Neural crest cell (in vitro differentiated cells): ENCODE measurements around the gene EPHA5. TPM values are rescaled to one million over a fixed set of nuclear protein-coding genes. Genes with fewer than 3 reads are reported as not detected.

Experiments used
- DNase-seq: peaks from one replicate; pipeline ENCODE4 v3.0.0; 2021; ENCODE audit warnings: low read depth, mixed read lengths, low spot score
- H3K27ac Mint-ChIP-seq: one replicate; pipeline ENCODE4 v1.8.0; 2021; ENCODE audit warnings: mild to moderate bottlenecking, mixed read lengths; ENCODE audit not compliant: unreplicated experiment
- H3K27me3 Mint-ChIP-seq: 2 replicates; pipeline ENCODE4 v1.8.0; 2021; ENCODE audit warnings: low read depth, mild to moderate bottlenecking, mixed read lengths
- H3K36me3 Mint-ChIP-seq: 2 replicates; pipeline ENCODE4 v1.8.0; 2021; ENCODE audit warnings: low read depth, mild to moderate bottlenecking, mixed read lengths
- H3K4me1 Mint-ChIP-seq: 2 replicates; pipeline ENCODE4 v1.8.0; 2021; ENCODE audit warnings: mixed read lengths
- H3K4me3 Mint-ChIP-seq: one replicate; pipeline ENCODE4 v1.8.0; 2021; ENCODE audit warnings: mild to moderate bottlenecking, mixed read lengths
- H3K9me3 Mint-ChIP-seq: 2 replicates; pipeline ENCODE4 v1.8.0; 2021; ENCODE audit warnings: mixed read lengths
- total RNA-seq: library from RNA; stranded (reverse); gene quantifications from 2 replicates; pipeline ENCODE4 v1.2.1, GENCODE V29; 2021
- TF ChIP-seq, protein P1 (sequence below): fragments of 200-600 bp; sonication (generic); conservative IDR thresholded peaks from 2 replicates; pipeline ENCODE4 v1.5.0; 2021; ENCODE audit warnings: antibody characterized with exemption, mild to moderate bottlenecking

EPHA5 gene
- total RNA-seq, 1 donor from 2014 or later, result 0.07 TPM

GRCh38 chr4:65661471-65661870 lies 8.8 kb downstream of the EPHA5 start:
- H3K4me3 Mint-ChIP-seq, result no peak overlapping the region
- peaks cover 4% of the 10 kb centered on the region for H3K4me1 Mint-ChIP-seq
- TF ChIP-seq, protein P1, sequence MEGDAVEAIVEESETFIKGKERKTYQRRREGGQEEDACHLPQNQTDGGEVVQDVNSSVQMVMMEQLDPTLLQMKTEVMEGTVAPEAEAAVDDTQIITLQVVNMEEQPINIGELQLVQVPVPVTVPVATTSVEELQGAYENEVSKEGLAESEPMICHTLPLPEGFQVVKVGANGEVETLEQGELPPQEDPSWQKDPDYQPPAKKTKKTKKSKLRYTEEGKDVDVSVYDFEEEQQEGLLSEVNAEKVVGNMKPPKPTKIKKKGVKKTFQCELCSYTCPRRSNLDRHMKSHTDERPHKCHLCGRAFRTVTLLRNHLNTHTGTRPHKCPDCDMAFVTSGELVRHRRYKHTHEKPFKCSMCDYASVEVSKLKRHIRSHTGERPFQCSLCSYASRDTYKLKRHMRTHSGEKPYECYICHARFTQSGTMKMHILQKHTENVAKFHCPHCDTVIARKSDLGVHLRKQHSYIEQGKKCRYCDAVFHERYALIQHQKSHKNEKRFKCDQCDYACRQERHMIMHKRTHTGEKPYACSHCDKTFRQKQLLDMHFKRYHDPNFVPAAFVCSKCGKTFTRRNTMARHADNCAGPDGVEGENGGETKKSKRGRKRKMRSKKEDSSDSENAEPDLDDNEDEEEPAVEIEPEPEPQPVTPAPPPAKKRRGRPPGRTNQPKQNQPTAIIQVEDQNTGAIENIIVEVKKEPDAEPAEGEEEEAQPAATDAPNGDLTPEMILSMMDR, result no peak
- no peak for DNase-seq
- no peak overlapping the region for H3K27ac Mint-ChIP-seq
- peaks cover 40% of the 10 kb centered on the region for H3K27me3 Mint-ChIP-seq
- H3K9me3 Mint-ChIP-seq, result no peaks in the 10 kb centered on the region
- H3K36me3 Mint-ChIP-seq, result no peaks in the 10 kb centered on the region

GRCh38 chr4:65658117-65658516 lies 12.2 kb downstream of the EPHA5 start:
- TF ChIP-seq, protein P1, result no peak
- Mint-ChIP-seq H3K4me1 (no peaks in the 10 kb centered on the region), H3K4me3 (no peak overlapping the region), H3K36me3 (no peaks in the 10 kb centered on the region), H3K27ac (no peak overlapping the region), H3K27me3 (peaks cover 30% of the 10 kb centered on the region), H3K9me3 (no peaks in the 10 kb centered on the region)
- DNase-seq, result no peak

DNA sequence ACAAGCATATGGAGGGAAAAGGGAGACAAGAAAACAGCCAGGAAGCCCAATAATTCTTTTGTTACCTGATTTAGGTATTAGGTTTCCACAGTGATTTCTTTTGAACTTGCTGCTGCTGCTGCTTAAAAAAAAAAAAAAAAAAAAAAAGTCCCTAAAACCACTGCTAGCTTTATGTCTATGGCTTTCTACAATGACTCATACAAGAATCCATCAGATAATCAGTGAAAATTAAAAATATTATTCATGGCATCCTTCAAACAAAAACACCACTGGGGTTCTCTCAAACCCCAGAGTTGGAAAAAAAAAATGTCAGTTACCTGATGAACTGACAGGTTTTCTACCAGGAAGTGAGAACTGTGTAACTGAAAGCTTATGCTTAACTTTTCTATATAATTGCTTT lies 14.3 kb downstream of the EPHA5 start:
- Mint-ChIP-seq H3K4me1 (no peaks in the 10 kb centered on the region), H3K27me3 (peaks cover 14% of the 10 kb centered on the region), H3K9me3 (no peaks in the 10 kb centered on the region), H3K4me3 (no peak overlapping the region), H3K27ac (no peak overlapping the region), H3K36me3 (no peaks in the 10 kb centered on the region)
- TF ChIP-seq, protein P1, result no peak
- no peak for DNase-seq

GRCh38 chr4:65654976-65655375 lies 15.3 kb downstream of the EPHA5 start:
- Mint-ChIP-seq H3K36me3 (no peaks in the 10 kb centered on the region), H3K4me1 (no peaks in the 10 kb centered on the region), H3K9me3 (no peaks in the 10 kb centered on the region), H3K4me3 (no peak overlapping the region), H3K27me3 (peaks cover 11% of the 10 kb centered on the region), H3K27ac (no peak overlapping the region)
- TF ChIP-seq, protein P1, result no peak
- DNase-seq, result no peak

- Mint-ChIP-seq H3K36me3 (no peaks in the 10 kb centered on the region), H3K4me1 (no peaks in the 10 kb centered on the region), H3K27me3 (peaks cover 5% of the 10 kb centered on the region), H3K27ac (no peak overlapping the region), H3K9me3 (no peaks in the 10 kb centered on the region), H3K4me3 (no peak overlapping the region)
- TF ChIP-seq, protein P1, result no peak
- no peak for DNase-seq
These were observed 16.4 kb downstream of the EPHA5 start for GRCh38 chr4:65653740-65654361.

DNA sequence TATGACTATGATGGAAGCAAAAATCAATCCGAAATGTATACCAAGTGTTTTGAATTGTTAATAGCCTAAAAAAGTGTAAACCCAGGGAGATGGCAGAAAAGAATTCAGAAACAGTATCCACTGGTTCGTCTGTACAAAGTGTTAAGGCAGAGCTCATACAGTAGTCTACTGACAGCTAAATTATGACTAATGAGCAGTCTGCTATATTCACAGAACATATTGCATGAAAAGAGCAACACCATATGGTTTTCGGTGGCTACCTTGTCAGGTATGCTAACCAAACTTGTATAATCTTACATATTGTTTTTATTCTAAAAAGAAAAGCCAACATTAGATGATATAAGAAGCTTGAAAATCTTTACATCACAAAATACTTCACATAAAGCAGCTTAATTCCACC lies 18.5 kb downstream of the EPHA5 start:
- DNase-seq, result no peak
- Mint-ChIP-seq H3K27ac (no peak overlapping the region), H3K4me3 (no peak overlapping the region), H3K4me1 (no peaks in the 10 kb centered on the region), H3K9me3 (no peaks in the 10 kb centered on the region), H3K27me3 (no peaks in the 10 kb centered on the region), H3K36me3 (no peaks in the 10 kb centered on the region)
- TF ChIP-seq, protein P1, result no peak
